GM23338 (cell line): Measurements from ENCODE around the gene MARCHF3. TPM values are rescaled to one million over a fixed set of nuclear protein-coding genes. Genes with fewer than 3 reads are reported as not detected.

Experiments
- ATAC-seq: fragments of 200-7000 bp; cut with Tn5 transposase; 3 replicates; pipeline ENCODE4 v1.9.1; 2020
- DNase-seq: peaks from one replicate; pipeline ENCODE4 v3.0.0-alpha.2; 2015; ENCODE audit warnings: low spot score
- H2AFZ ChIP-seq: fragments of 200-600 bp; sonication (generic); 2 replicates; pipeline ENCODE4 v1.8.0; 2016; ENCODE audit warnings: antibody characterized with exemption, mild to moderate bottlenecking, moderate library complexity
- H3F3A ChIP-seq: fragments of 200-600 bp; sonication (generic); replicated peaks from 2 replicates; pipeline ENCODE4 v1.8.0; 2017; ENCODE audit warnings: antibody characterized with exemption, mixed run types, low read depth
- H3K27ac ChIP-seq: fragments of 200-600 bp; sonication (generic); 2 replicates; pipeline ENCODE4 v1.6.1; 2016; ENCODE audit warnings: low read depth
- H3K27me3 ChIP-seq: fragments of 200-600 bp; sonication (generic); 2 replicates; pipeline ENCODE4 v1.8.0; 2016; ENCODE audit warnings: mild to moderate bottlenecking, mixed run types, moderate library complexity; ENCODE audit not compliant: insufficient read depth
- H3K36me3 ChIP-seq: fragments of 200-600 bp; sonication (generic); 2 replicates; pipeline ENCODE4 v1.8.0; 2016; ENCODE audit warnings: mild to moderate bottlenecking; ENCODE audit not compliant: insufficient read depth
- H3K4me1 ChIP-seq: fragments of 200-600 bp; sonication (generic); 2 replicates; pipeline ENCODE4 v1.8.0; 2016; ENCODE audit warnings: mild to moderate bottlenecking, moderate library complexity; ENCODE audit not compliant: insufficient read depth
- H3K4me2 ChIP-seq: fragments of 200-600 bp; sonication (generic); 2 replicates; pipeline ENCODE4 v1.7.1; 2017; ENCODE audit warnings: mixed run types
- H3K4me3 ChIP-seq: fragments of 200-600 bp; sonication (generic); 2 replicates; pipeline ENCODE4 v1.6.1; 2016; ENCODE audit warnings: mixed run types
- H3K79me2 ChIP-seq: fragments of 200-600 bp; sonication (generic); replicated peaks from 2 replicates; pipeline ENCODE4 v1.8.0; 2017; ENCODE audit warnings: mild to moderate bottlenecking; ENCODE audit not compliant: insufficient read depth
- H3K9me2 ChIP-seq: fragments of 200-600 bp; sonication (generic); 2 replicates; pipeline ENCODE4 v1.8.0; 2017; ENCODE audit not compliant: insufficient read depth
- H4K20me1 ChIP-seq: fragments of 200-600 bp; sonication (generic); replicated peaks from 2 replicates; pipeline ENCODE4 v1.8.0; 2017; ENCODE audit warnings: mild to moderate bottlenecking; ENCODE audit not compliant: insufficient read depth
- H3K27ac Mint-ChIP-seq: 2 replicates; pipeline ENCODE4 v1.8.0; 2020; ENCODE audit warnings: inconsistent platforms, mild to moderate bottlenecking, moderate library complexity, mixed read lengths
- H3K27me3 Mint-ChIP-seq: 3 replicates; pipeline ENCODE4 v1.8.0; 2022; ENCODE audit warnings: low read depth, mild to moderate bottlenecking, moderate library complexity, mixed read lengths, inconsistent platforms; ENCODE audit not compliant: insufficient read depth, poor library complexity
- H3K36me3 Mint-ChIP-seq: 3 replicates; pipeline ENCODE4 v1.8.0; 2021; ENCODE audit warnings: low read depth, mild to moderate bottlenecking, inconsistent platforms, moderate library complexity, mixed read lengths
- H3K4me1 Mint-ChIP-seq: 3 replicates; pipeline ENCODE4 v1.8.0; 2020; ENCODE audit warnings: mild to moderate bottlenecking, inconsistent platforms, mixed read lengths
- H3K4me3 Mint-ChIP-seq: 3 replicates; pipeline ENCODE4 v1.8.0; 2021; ENCODE audit warnings: moderate library complexity, mild to moderate bottlenecking, inconsistent platforms, mixed read lengths
- H3K9me3 Mint-ChIP-seq: 3 replicates; pipeline ENCODE4 v1.8.0; 2020; ENCODE audit warnings: moderate library complexity, mild to moderate bottlenecking, inconsistent platforms, mixed read lengths
- CREB1 ChIP-seq: fragments of 250-450 bp; sonication (Bioruptor Pico); IDR thresholded peaks from 2 replicates; pipeline ENCODE4 v1.5.0; 2020; ENCODE audit warnings: low read depth, mild to moderate bottlenecking, moderate library complexity
- CTCF ChIP-seq, 2 experiments: fragments of 200-600 bp in 1 of 2; sonication (generic) in 1 of 2; conservative IDR thresholded peaks; 2 replicates each; pipeline versions ENCODE4 v1.5.1 to v1.6.1; 2016 to 2017; ENCODE audit warnings: antibody characterized with exemption in 2 of 2, low read depth in 2 of 2, mild to moderate bottlenecking in 2 of 2, moderate library complexity in 1 of 2
- EZH2 ChIP-seq: fragments of 200-600 bp; sonication (generic); IDR thresholded peaks from one replicate; pipeline ENCODE4 v1.8.0; 2017; ENCODE audit warnings: antibody characterized with exemption, mild to moderate bottlenecking, low read depth; ENCODE audit not compliant: unreplicated experiment
- EZH2phosphoT487 ChIP-seq: fragments of 200-600 bp; sonication (generic); IDR thresholded peaks from one replicate; pipeline ENCODE4 v1.8.1; 2018; ENCODE audit warnings: antibody characterized with exemption; ENCODE audit not compliant: unreplicated experiment
- JUNB ChIP-seq: IDR thresholded peaks from one replicate; pipeline ENCODE4 v1.6.1; 2016; ENCODE audit warnings: antibody characterized with exemption; ENCODE audit not compliant: unreplicated experiment
- NANOG ChIP-seq: IDR thresholded peaks from 2 replicates; pipeline ENCODE4 v1.6.1; 2016; ENCODE audit warnings: antibody characterized with exemption, borderline replicate concordance
- POLR2AphosphoS5 ChIP-seq: IDR thresholded peaks from 2 replicates; pipeline ENCODE4 v1.6.1; 2016; ENCODE audit warnings: antibody characterized with exemption, low read depth
- REST ChIP-seq: IDR thresholded peaks from one replicate; pipeline ENCODE4 v1.6.1; 2018; ENCODE audit warnings: antibody characterized with exemption; ENCODE audit not compliant: unreplicated experiment
- STAT1 ChIP-seq: IDR thresholded peaks from one replicate; pipeline ENCODE4 v1.6.1; 2016; ENCODE audit warnings: antibody characterized with exemption; ENCODE audit not compliant: unreplicated experiment
- ZNF114 ChIP-seq: fragments of 250-450 bp; sonication (Bioruptor Pico); IDR thresholded peaks from 2 replicates; pipeline ENCODE4 v1.5.0; 2020; ENCODE audit warnings: mild to moderate bottlenecking, moderate library complexity
- ZNF331 ChIP-seq: fragments of 250-450 bp; sonication (Bioruptor Pico); IDR thresholded peaks from 2 replicates; pipeline ENCODE4 v1.5.0; 2020; ENCODE audit warnings: low read depth, mild to moderate bottlenecking, moderate library complexity
- ZNF462 ChIP-seq: fragments of 250-450 bp; sonication (Bioruptor Pico); IDR thresholded peaks from 2 replicates; pipeline ENCODE4 v1.5.0; 2020; ENCODE audit warnings: mild to moderate bottlenecking, moderate library complexity
- polyA plus RNA-seq: library from polyadenylated mRNA; unstranded; fragments of >200 nt; fragmentation: Nextera tagmentation; extraction: Ambion mirVana; gene quantifications from 2 replicates; pipeline ENCODE4 v1.2.1, GENCODE V29; 2016
- total RNA-seq: library from RNA; depleted of rRNA; stranded (reverse); fragments of >200 nt; shearing (Covaris generic); gene quantifications from 2 replicates; pipeline ENCODE4 v1.2.3, GENCODE V29; 2014
- TF ChIP-seq, protein P1 (sequence below): IDR thresholded peaks from 2 replicates; pipeline ENCODE4 v1.6.1; 2016; ENCODE audit warnings: antibody characterized with exemption

MARCHF3 gene
- total and polyA plus RNA-seq, 2 experiments from 2014 or later, result 7.0 to 12.7 TPM

DNA sequence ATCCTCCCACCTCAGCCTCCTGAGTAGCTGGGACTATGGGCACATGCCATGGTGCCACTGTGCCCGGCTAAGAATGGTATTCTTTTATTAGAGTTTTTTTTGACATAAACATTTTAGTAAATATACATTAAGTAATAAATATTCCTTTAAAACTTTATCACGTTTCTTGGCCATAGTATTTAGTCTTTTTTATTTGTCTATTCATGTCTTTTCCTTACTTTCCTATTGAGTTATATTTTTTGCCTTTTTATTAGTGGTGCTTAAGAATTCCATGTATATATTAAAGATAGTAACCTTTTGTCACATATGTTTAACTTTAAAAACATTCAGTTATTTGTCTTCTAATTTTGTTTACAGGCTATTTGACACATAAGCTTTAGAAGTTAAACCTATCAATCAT lies 73.4 kb downstream of the MARCHF3 start:
- Histone ChIP-seq H3K79me2 (no peaks in the 10 kb centered on the region), H4K20me1 (no peaks in the 10 kb centered on the region), H3K4me3 (no peak overlapping the region), H2AFZ (no peak overlapping the region), H3K27ac (no peak overlapping the region), H3K4me2 (no peak overlapping the region), H3K9me2 (no peaks in the 10 kb centered on the region), H3K4me1 (no peaks in the 10 kb centered on the region), H3K36me3 (no peaks in the 10 kb centered on the region), H3F3A (no peaks in the 10 kb centered on the region), H3K27me3 (no peaks in the 10 kb centered on the region)
- ATAC-seq, result no peak
- DNase-seq, result no peak
- no peaks in the 10 kb centered on the region for H3K27me3 Mint-ChIP-seq
- TF ChIP-seq POLR2AphosphoS5 (no peak), ZNF114 (CRISPR knock-in tag) (no peak), ZNF462 (CRISPR knock-in tag) (no peak), EZH2 (no peak), JUNB (no peak), STAT1 (no peak), REST (no peak), EZH2phosphoT487 (no peak), CTCF (conservative IDR thresholded peaks at IDR 0.05; ENCODE audit: low read depth in 2 of 2) (no peak), ZNF331 (CRISPR knock-in tag) (no peak), NANOG (no peak), CREB1 (CRISPR knock-in tag) (no peak)
- TF ChIP-seq, protein P1, sequence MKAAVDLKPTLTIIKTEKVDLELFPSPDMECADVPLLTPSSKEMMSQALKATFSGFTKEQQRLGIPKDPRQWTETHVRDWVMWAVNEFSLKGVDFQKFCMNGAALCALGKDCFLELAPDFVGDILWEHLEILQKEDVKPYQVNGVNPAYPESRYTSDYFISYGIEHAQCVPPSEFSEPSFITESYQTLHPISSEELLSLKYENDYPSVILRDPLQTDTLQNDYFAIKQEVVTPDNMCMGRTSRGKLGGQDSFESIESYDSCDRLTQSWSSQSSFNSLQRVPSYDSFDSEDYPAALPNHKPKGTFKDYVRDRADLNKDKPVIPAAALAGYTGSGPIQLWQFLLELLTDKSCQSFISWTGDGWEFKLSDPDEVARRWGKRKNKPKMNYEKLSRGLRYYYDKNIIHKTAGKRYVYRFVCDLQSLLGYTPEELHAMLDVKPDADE, result no peak
- no peak overlapping the region for H3K4me3 Mint-ChIP-seq
- H3K27ac Mint-ChIP-seq, result no peak overlapping the region
- no peaks in the 10 kb centered on the region for H3K36me3 Mint-ChIP-seq
- peaks cover 6% of the 10 kb centered on the region; the same call in 2 of the 3 replicates for H3K4me1 Mint-ChIP-seq
- H3K9me3 Mint-ChIP-seq, result no peaks in the 10 kb centered on the region; the same call in 2 of the 3 replicates
